Spleen (tissue), 11 donors: ENCODE results near the gene FHIT. TPM values are rescaled to one million over a fixed set of nuclear protein-coding genes. Genes with fewer than 3 reads are reported as not detected.

ENCODE experiments used
- DNase-seq: peaks from one replicate; pipeline ENCODE4 v3.0.0-alpha.2; 2020
- H3K27ac ChIP-seq, 8 donors: fragments of 200-600 bp; sonication (generic) in 7 of 8; 1 replicate in 4 of 8; 2 replicates in 4 of 8; pipeline versions ENCODE4 v1.5.0 to v1.8.0; 2016 to 2021; ENCODE audit warnings: inconsistent platforms in 4 of 8, mild to moderate bottlenecking in 4 of 8, moderate library complexity in 1 of 8
- H3K27me3 ChIP-seq, 7 donors: fragments of 200-600 bp; sonication (generic) in 6 of 7; replicated peaks in 1 of 7; 1 replicate in 4 of 7; 2 replicates in 3 of 7; pipeline versions ENCODE4 v1.5.0 to v1.8.0; 2016 to 2021; ENCODE audit warnings: inconsistent platforms in 3 of 7, mild to moderate bottlenecking in 1 of 7
- H3K36me3 ChIP-seq, 6 donors: fragments of 200-600 bp; sonication (generic) in 5 of 6; 1 replicate in 4 of 6; 2 replicates in 2 of 6; pipeline versions ENCODE4 v1.5.0 to v1.8.0; 2016 to 2021; ENCODE audit warnings: inconsistent platforms in 2 of 6
- H3K4me1 ChIP-seq, 6 donors: fragments of 200-600 bp; sonication (generic) in 5 of 6; 1 replicate in 3 of 6; 2 replicates in 3 of 6; pipeline versions ENCODE4 v1.5.0 to v1.8.0; 2016 to 2021; ENCODE audit warnings: inconsistent platforms in 3 of 6
- H3K4me3 ChIP-seq, 8 donors: fragments of 200-600 bp; sonication (generic) in 7 of 8; 1 replicate in 4 of 8; 2 replicates in 4 of 8; pipeline versions ENCODE4 v1.5.0 to v1.8.0; 2016 to 2021; ENCODE audit warnings: inconsistent platforms in 4 of 8, mild to moderate bottlenecking in 4 of 8, moderate library complexity in 2 of 8
- H3K9me3 ChIP-seq, 8 donors: fragments of 200-600 bp; sonication (generic) in 7 of 8; 1 replicate in 4 of 8; 2 replicates in 4 of 8; pipeline versions ENCODE4 v1.5.0 to v1.8.0; 2016 to 2021; ENCODE audit warnings: inconsistent platforms in 4 of 8
- POLR2A ChIP-seq, 3 donors: fragments of 450-650 bp; IDR thresholded peaks; one replicate each; pipeline ENCODE4 v1.5.1; 2017; ENCODE audit warnings: antibody characterized with exemption in 3 of 3, mild to moderate bottlenecking in 1 of 3
- POLR2AphosphoS5 ChIP-seq, 3 donors: sonication (generic); formaldehyde crosslinking; IDR thresholded peaks; one replicate each; pipeline ENCODE4 v1.5.1; 2017; ENCODE audit warnings: antibody characterized with exemption in 3 of 3
- WGBS, 5 donors: extraction: QIAGEN DNeasy Blood & Tissue Kit in 3 of 5; methylation state at CpG; one replicate each; pipeline versions ENCODE4 v1.1.5 to v1.1.7; 2013 to 2018; 5-methylcytosine and 5-hydroxymethylcytosine counted together
- intact Hi-C: fragments of 100-400 bp; cut with DNase I; formaldehyde crosslinking; loops from one replicate; pipeline ENCODE4 v1.15.0; 2023; ENCODE audit warnings: low total_unique reads
- polyA plus RNA-seq, 3 donors: library from polyadenylated mRNA; stranded (reverse); fragments of 200-250 nt; gene quantifications; one replicate each; pipeline ENCODE4 v1.2.1, GENCODE V29; 2013
- total RNA-seq, 7 donors: library from RNA; depleted of rRNA in 3 of 7; stranded (reverse); fragments of >200 nt in 3 of 7; fragmentation: NEBNext Ultra II Directional in 4 of 7; extraction: Animal tissue kit (Norgen Biotek cat#: 25700) in 4 of 7; gene quantifications; one replicate each; pipeline versions ENCODE4 v1.1.0 to v1.2.1, GENCODE V29; 2016 to 2021
- TF ChIP-seq, protein P1 (sequence below), 11 experiments: fragments of 200-600 bp in 7 of 11; fragments of 450-650 bp in 4 of 11; sonication (generic) in 4 of 11; IDR thresholded peaks in 8 of 11; conservative IDR thresholded peaks in 3 of 11; 1 replicate in 7 of 11; 2 replicates in 4 of 11; pipeline versions ENCODE4 v1.4.0 to v1.8.0; 2016 to 2021; ENCODE audit warnings: antibody characterized with exemption in 11 of 11, inconsistent platforms in 4 of 11, mild to moderate bottlenecking in 1 of 11
- donor health status: healthy with polysubstance abuse.
- donor health status: DM: no; HTN: no; CAD: no; lungs with moderate emphysema.
- donor health status: DM: no; HTN: no; CAD: no.
- donor health status: Bipolar disorder and iron deficiency.
- donor health status: healthy.
- donor health status: DM: no; HTN: no; CAD: no.
- donor health status: DM: yes; HTN: yes; CAD: no.

The FHIT gene
- total and polyA plus RNA-seq, 10 donors: 4.1 to 23.1 (median 12.2) TPM

- WGBS, 5 donors: 83 to 96% (median 91%) methylated on average over 2 of the region's 2 CpGs
- Histone ChIP-seq H3K27ac (no peak overlapping the region), H3K27me3 (no peaks in the 10 kb centered on the region), H3K4me3 (no peak overlapping the region), H3K4me1 (peaks cover 0 to 8% (median 0%) of the 10 kb centered on the region in 6 donors), H3K36me3 (no peaks in the 10 kb centered on the region), H3K9me3 (no peaks in the 10 kb centered on the region)
- DNase-seq: no peak
- no peak for TF ChIP-seq POLR2A (IDR thresholded peaks at IDR 0.05)
- no peak for TF ChIP-seq POLR2AphosphoS5 (IDR thresholded peaks at IDR 0.05)
- TF ChIP-seq, protein P1, sequence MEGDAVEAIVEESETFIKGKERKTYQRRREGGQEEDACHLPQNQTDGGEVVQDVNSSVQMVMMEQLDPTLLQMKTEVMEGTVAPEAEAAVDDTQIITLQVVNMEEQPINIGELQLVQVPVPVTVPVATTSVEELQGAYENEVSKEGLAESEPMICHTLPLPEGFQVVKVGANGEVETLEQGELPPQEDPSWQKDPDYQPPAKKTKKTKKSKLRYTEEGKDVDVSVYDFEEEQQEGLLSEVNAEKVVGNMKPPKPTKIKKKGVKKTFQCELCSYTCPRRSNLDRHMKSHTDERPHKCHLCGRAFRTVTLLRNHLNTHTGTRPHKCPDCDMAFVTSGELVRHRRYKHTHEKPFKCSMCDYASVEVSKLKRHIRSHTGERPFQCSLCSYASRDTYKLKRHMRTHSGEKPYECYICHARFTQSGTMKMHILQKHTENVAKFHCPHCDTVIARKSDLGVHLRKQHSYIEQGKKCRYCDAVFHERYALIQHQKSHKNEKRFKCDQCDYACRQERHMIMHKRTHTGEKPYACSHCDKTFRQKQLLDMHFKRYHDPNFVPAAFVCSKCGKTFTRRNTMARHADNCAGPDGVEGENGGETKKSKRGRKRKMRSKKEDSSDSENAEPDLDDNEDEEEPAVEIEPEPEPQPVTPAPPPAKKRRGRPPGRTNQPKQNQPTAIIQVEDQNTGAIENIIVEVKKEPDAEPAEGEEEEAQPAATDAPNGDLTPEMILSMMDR (IDR thresholded peaks at IDR 0.05 in 8 of 11, conservative IDR thresholded peaks at IDR 0.05 in 3 of 11): no peak
- intact Hi-C loops: no loop called here
These were observed 1368.5 kb downstream of the FHIT start for GRCh38 chr3:59882746-59883145.

DNA sequence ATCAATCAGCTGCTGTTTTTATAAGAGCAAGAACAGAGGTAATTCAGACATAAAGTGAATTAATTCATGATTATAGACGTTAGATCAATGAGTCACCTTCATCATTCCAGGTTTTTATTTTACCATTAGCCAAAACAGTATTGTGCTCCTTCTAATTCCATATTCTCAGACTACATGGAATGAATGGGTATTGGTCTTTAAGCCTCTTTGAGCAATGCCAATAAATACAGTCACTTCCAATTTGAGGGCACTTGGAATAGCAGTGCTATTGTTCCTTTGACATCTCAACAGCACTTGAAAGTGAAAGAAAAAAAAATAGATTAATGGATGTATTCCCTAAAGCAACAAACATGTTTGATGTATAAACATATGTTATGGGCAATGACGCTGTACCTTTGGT lies 1370.5 kb downstream of the FHIT start:
- Histone ChIP-seq H3K27me3 (no peaks in the 10 kb centered on the region), H3K27ac (no peak overlapping the region), H3K4me3 (no peak overlapping the region), H3K9me3 (no peaks in the 10 kb centered on the region), H3K36me3 (no peaks in the 10 kb centered on the region), H3K4me1 (peaks cover 0 to 8% (median 0%) of the 10 kb centered on the region in 6 donors)
- intact Hi-C loops: no loop called here
- DNase-seq: no peak
- WGBS, 5 donors: 84 to 91% (median 90%) methylated on average over 2 of the region's 2 CpGs
- TF ChIP-seq, protein P1 (IDR thresholded peaks at IDR 0.05 in 8 of 11, conservative IDR thresholded peaks at IDR 0.05 in 3 of 11): no peak
- no peak for TF ChIP-seq POLR2A (IDR thresholded peaks at IDR 0.05)
- no peak for TF ChIP-seq POLR2AphosphoS5 (IDR thresholded peaks at IDR 0.05)

GRCh38 chr3:59879031-59879581 lies 1372.1 kb downstream of the FHIT start:
- Histone ChIP-seq H3K27me3 (no peaks in the 10 kb centered on the region), H3K4me1 (no peaks in the 10 kb centered on the region), H3K9me3 (no peaks in the 10 kb centered on the region), H3K27ac (no peak overlapping the region), H3K36me3 (no peaks in the 10 kb centered on the region), H3K4me3 (no peak overlapping the region)
- TF ChIP-seq POLR2AphosphoS5 (IDR thresholded peaks at IDR 0.05) (no peak), POLR2A (IDR thresholded peaks at IDR 0.05) (no peak)
- TF ChIP-seq, protein P1 (IDR thresholded peaks at IDR 0.05 in 8 of 11, conservative IDR thresholded peaks at IDR 0.05 in 3 of 11): no peak
- intact Hi-C loops: no loop called here
- 37 to 55% (median 44%) methylated on average over 2 of the region's 2 CpGs for WGBS, 5 donors
- DNase-seq: no peak

- TF ChIP-seq, protein P1 (IDR thresholded peaks at IDR 0.05 in 8 of 11, conservative IDR thresholded peaks at IDR 0.05 in 3 of 11): no peak
- TF ChIP-seq POLR2A (IDR thresholded peaks at IDR 0.05) (no peak), POLR2AphosphoS5 (IDR thresholded peaks at IDR 0.05) (no peak)
- no peaks in the 10 kb centered on the region for H3K27me3 ChIP-seq
- H3K4me1 ChIP-seq: no peaks in the 10 kb centered on the region
- H3K36me3 ChIP-seq: no peaks in the 10 kb centered on the region
- intact Hi-C loops: no loop called here
- DNase-seq: no peak
- H3K9me3 ChIP-seq: no peaks in the 10 kb centered on the region
- H3K27ac ChIP-seq: no peak overlapping the region
- H3K4me3 ChIP-seq: no peak overlapping the region
- WGBS, 5 donors: 67 to 79% (median 73%) methylated on average over 2 of the region's 2 CpGs
These were observed 1373.2 kb downstream of the FHIT start for GRCh38 chr3:59878038-59878427.
